Neural cell (in vitro differentiated cells): Measurements from ENCODE around the gene MEFV.

ENCODE experiments used
- EZH2 ChIP-seq: fragments of 200-600, 300-800 bp; shearing (Covaris generic), sonication (generic); IDR thresholded peaks from 2 replicates; pipeline ENCODE4 v1.6.1; 2014; ENCODE audit warnings: antibody characterized with exemption, low read length, borderline replicate concordance, mild to moderate bottlenecking; ENCODE audit not compliant: insufficient read depth, poor library complexity, severe bottlenecking
- MXI1 ChIP-seq: fragments of 450-650 bp; conservative IDR thresholded peaks from 2 replicates; pipeline ENCODE4 v1.6.1; 2014; ENCODE audit warnings: antibody characterized with exemption, mild to moderate bottlenecking; ENCODE audit not compliant: poor library complexity, severe bottlenecking
- POLR2AphosphoS5 ChIP-seq: IDR thresholded peaks from 2 replicates; pipeline ENCODE4 v1.6.1; 2012
- RAD21 ChIP-seq: fragments of 450-650 bp; conservative IDR thresholded peaks from 2 replicates; pipeline ENCODE4 v1.6.1; 2014; ENCODE audit warnings: antibody characterized with exemption, mild to moderate bottlenecking, moderate library complexity
- TF ChIP-seq, protein P1 (sequence below): fragments of 450-650 bp; IDR thresholded peaks from 2 replicates; pipeline ENCODE4 v1.5.1; 2014; ENCODE audit warnings: antibody characterized with exemption, mild to moderate bottlenecking, moderate library complexity; ENCODE audit not compliant: poor library complexity, severe bottlenecking
- TF ChIP-seq, protein P2 (sequence below): IDR thresholded peaks from 2 replicates; pipeline ENCODE4 v1.6.1; 2012; ENCODE audit warnings: borderline replicate concordance

GRCh38 chr16:3249451-3249850 lies 7.0 kb downstream of the MEFV start:
- TF ChIP-seq, protein P1, sequence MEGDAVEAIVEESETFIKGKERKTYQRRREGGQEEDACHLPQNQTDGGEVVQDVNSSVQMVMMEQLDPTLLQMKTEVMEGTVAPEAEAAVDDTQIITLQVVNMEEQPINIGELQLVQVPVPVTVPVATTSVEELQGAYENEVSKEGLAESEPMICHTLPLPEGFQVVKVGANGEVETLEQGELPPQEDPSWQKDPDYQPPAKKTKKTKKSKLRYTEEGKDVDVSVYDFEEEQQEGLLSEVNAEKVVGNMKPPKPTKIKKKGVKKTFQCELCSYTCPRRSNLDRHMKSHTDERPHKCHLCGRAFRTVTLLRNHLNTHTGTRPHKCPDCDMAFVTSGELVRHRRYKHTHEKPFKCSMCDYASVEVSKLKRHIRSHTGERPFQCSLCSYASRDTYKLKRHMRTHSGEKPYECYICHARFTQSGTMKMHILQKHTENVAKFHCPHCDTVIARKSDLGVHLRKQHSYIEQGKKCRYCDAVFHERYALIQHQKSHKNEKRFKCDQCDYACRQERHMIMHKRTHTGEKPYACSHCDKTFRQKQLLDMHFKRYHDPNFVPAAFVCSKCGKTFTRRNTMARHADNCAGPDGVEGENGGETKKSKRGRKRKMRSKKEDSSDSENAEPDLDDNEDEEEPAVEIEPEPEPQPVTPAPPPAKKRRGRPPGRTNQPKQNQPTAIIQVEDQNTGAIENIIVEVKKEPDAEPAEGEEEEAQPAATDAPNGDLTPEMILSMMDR: no peak
- no peak for TF ChIP-seq MXI1
- TF ChIP-seq RAD21: no peak
- no peak for TF ChIP-seq EZH2
- no peak for TF ChIP-seq POLR2AphosphoS5
- TF ChIP-seq, protein P2, sequence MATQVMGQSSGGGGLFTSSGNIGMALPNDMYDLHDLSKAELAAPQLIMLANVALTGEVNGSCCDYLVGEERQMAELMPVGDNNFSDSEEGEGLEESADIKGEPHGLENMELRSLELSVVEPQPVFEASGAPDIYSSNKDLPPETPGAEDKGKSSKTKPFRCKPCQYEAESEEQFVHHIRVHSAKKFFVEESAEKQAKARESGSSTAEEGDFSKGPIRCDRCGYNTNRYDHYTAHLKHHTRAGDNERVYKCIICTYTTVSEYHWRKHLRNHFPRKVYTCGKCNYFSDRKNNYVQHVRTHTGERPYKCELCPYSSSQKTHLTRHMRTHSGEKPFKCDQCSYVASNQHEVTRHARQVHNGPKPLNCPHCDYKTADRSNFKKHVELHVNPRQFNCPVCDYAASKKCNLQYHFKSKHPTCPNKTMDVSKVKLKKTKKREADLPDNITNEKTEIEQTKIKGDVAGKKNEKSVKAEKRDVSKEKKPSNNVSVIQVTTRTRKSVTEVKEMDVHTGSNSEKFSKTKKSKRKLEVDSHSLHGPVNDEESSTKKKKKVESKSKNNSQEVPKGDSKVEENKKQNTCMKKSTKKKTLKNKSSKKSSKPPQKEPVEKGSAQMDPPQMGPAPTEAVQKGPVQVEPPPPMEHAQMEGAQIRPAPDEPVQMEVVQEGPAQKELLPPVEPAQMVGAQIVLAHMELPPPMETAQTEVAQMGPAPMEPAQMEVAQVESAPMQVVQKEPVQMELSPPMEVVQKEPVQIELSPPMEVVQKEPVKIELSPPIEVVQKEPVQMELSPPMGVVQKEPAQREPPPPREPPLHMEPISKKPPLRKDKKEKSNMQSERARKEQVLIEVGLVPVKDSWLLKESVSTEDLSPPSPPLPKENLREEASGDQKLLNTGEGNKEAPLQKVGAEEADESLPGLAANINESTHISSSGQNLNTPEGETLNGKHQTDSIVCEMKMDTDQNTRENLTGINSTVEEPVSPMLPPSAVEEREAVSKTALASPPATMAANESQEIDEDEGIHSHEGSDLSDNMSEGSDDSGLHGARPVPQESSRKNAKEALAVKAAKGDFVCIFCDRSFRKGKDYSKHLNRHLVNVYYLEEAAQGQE: no peak
